Glomerular visceral epithelial cell (primary cell): ENCODE data around the gene ATOH8.

ENCODE experiments used
- DNase-seq: peaks from one replicate; pipeline ENCODE4 v3.0.0-alpha.2; 2016; ENCODE audit errors: extremely low spot score

The ATOH8 gene

GRCh38 chr2:85718885-85719492 is 34.8 kb upstream of the ATOH8 start:
- no peak for DNase-seq

GRCh38 chr2:85719609-85720240 is 34.1 kb upstream of the ATOH8 start:
- DNase-seq: no peak

GRCh38 chr2:85720533-85720932 is 33.3 kb upstream of the ATOH8 start:
- DNase-seq: no peak

GRCh38 chr2:85721641-85722040 is 32.1 kb upstream of the ATOH8 start:
- DNase-seq: no peak

GRCh38 chr2:85722519-85722918 is 31.3 kb upstream of the ATOH8 start:
- no peak for DNase-seq

GRCh38 chr2:85723707-85724360 is 30.0 kb upstream of the ATOH8 start:
- DNase-seq: no peak

- no peak for DNase-seq
Observed at GRCh38 chr2:85724731-85725181, 29.0 kb upstream of the ATOH8 start.

GRCh38 chr2:85725451-85725850 is 28.3 kb upstream of the ATOH8 start:
- DNase-seq: no peak

- DNase-seq: no peak
Observed at GRCh38 chr2:85727798-85728197, 26.0 kb upstream of the ATOH8 start.

- no peak for DNase-seq
Observed at GRCh38 chr2:85728342-85728741, 25.4 kb upstream of the ATOH8 start.

- peak; percentile 81 for DNase-seq
Observed at GRCh38 chr2:85728883-85729824, 24.6 kb upstream of the ATOH8 start.

- no peak for DNase-seq
Observed at GRCh38 chr2:85729825-85730510, 23.8 kb upstream of the ATOH8 start.

GRCh38 chr2:85730686-85731230 is 23.0 kb upstream of the ATOH8 start:
- no peak for DNase-seq

- no peak for DNase-seq
Observed at GRCh38 chr2:85731606-85732005, 22.2 kb upstream of the ATOH8 start.

- no peak for DNase-seq
Observed at GRCh38 chr2:85732467-85733120, 21.2 kb upstream of the ATOH8 start.

- no peak for DNase-seq
Observed at GRCh38 chr2:85733121-85733960, 20.4 kb upstream of the ATOH8 start.

GRCh38 chr2:85734015-85734414 is 19.8 kb upstream of the ATOH8 start:
- DNase-seq: no peak

GRCh38 chr2:85734942-85735608 is 18.7 kb upstream of the ATOH8 start:
- no peak for DNase-seq

- DNase-seq: no peak
Observed at GRCh38 chr2:85735691-85736090, 18.1 kb upstream of the ATOH8 start.
